HG03565 (cell line): ENCODE measurements around the gene PTX4.

Experiments
- ATAC-seq: cut with Tn5 transposase; IDR thresholded peaks from one replicate; pipeline ENCODE4 v1.9.1; 2021; ENCODE audit warnings: mild to moderate bottlenecking, moderate library complexity; ENCODE audit not compliant: unreplicated experiment

PTX4 gene

GRCh38 chr16:1464894-1465566 is 23.7 kb downstream of the PTX4 start:
- no peak for ATAC-seq

- ATAC-seq, result no peak
Measured at GRCh38 chr16:1464196-1464893, 24.4 kb downstream of the PTX4 start.

- no peak for ATAC-seq
Measured at GRCh38 chr16:1461146-1461545, 27.6 kb downstream of the PTX4 start.

- no peak for ATAC-seq
Measured at GRCh38 chr16:1460602-1461138, 28.1 kb downstream of the PTX4 start.

- no peak for ATAC-seq
Measured at GRCh38 chr16:1459967-1460366, 28.8 kb downstream of the PTX4 start.

GRCh38 chr16:1458977-1459341 is 29.8 kb downstream of the PTX4 start:
- ATAC-seq, result no peak

GRCh38 chr16:1458336-1458976 is 30.3 kb downstream of the PTX4 start:
- ATAC-seq, result no peak

- ATAC-seq, result no peak
Measured at GRCh38 chr16:1457489-1458245, 31.1 kb downstream of the PTX4 start.

GRCh38 chr16:1456951-1457350 is 31.8 kb downstream of the PTX4 start:
- no peak for ATAC-seq

GRCh38 chr16:1455190-1456171 is 33.3 kb downstream of the PTX4 start:
- ATAC-seq, result no peak

GRCh38 chr16:1454561-1454960 is 34.2 kb downstream of the PTX4 start:
- no peak for ATAC-seq

GRCh38 chr16:1453316-1453715 is 35.4 kb downstream of the PTX4 start:
- no peak for ATAC-seq

GRCh38 chr16:1452530-1452929 is 36.2 kb downstream of the PTX4 start:
- no peak for ATAC-seq

- ATAC-seq, result no peak
Measured at GRCh38 chr16:1451702-1452392, 36.9 kb downstream of the PTX4 start.

GRCh38 chr16:1450841-1451240 is 37.9 kb downstream of the PTX4 start:
- no peak for ATAC-seq

- ATAC-seq, result no peak
Measured at GRCh38 chr16:1450218-1450617, 38.5 kb downstream of the PTX4 start.

GRCh38 chr16:1449201-1449788 is 39.4 kb downstream of the PTX4 start:
- no peak for ATAC-seq

GRCh38 chr16:1448536-1449116 is 40.1 kb downstream of the PTX4 start:
- no peak for ATAC-seq

- no peak for ATAC-seq
Measured at GRCh38 chr16:1447965-1448364, 40.8 kb downstream of the PTX4 start.
